Measurements from ENCODE around the gene TNPO2. TPM values are rescaled to one million over a fixed set of nuclear protein-coding genes. Genes with fewer than 3 reads are reported as not detected.
"Not testable (repeated sequence)": the region's sequence is repeated elsewhere in the genome, so short reads cannot be mapped to it uniquely, and the experiment has no call there.

The TNPO2 gene
- total RNA-seq, 4 donors from 2014 or later, result 25.5 to 57.8 (median 43.5) TPM

GRCh38 chr19:12715929-12716328, 7.8 kb downstream of the TNPO2 start:
- DNase-seq, result no peak
- TF ChIP-seq CTCF (IDR thresholded peaks at IDR 0.05) (no peak), POLR2A (IDR thresholded peaks at IDR 0.05) (no peak)
- intact Hi-C loops (cut with DNase I), result loop anchor here (10.0 kb wide), 1 partner anchor 89 kb away; the partner anchor contains the start of genes PRDX2, RNASEH2A and THSD8
- Histone ChIP-seq H3K9me3 (no peaks in the 10 kb centered on the region), H3K4me1 (peaks cover 4 to 44% (median 10%) of the 10 kb centered on the region in 3 donors), H3K36me3 (peaks cover 35 to 86% (median 43%) of the 10 kb centered on the region in 3 donors), H3K27ac (no peak overlapping the region), H3K4me3 (no peak overlapping the region), H3K27me3 (no peaks in the 10 kb centered on the region)
- WGBS, 2 donors, result 86 to 100% methylated on average over 1 to 3 of the region's 3 CpGs

DNA sequence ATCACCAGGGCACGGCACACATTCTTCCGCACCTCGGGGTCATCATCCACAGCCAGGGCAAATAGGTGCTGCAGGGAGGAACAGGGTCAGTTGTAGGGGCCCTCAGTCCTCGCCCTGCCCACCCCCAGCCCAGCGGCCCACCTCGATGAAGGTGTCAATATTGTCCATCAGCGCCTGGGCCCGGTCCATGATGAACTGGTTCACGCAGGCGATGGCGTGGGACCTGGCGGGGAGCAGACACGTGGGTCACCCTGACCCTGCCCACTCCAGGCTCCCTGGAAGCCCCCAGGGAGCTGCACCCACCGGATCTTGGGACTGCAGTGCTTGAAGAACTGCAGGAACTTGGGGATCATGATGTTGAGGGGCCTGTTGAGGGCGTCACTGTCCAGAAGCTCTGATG, 8.6 kb downstream of the TNPO2 start:
- 88 to 100% methylated on average over 1 to 3 of the region's 15 CpGs for WGBS, 2 donors
- TF ChIP-seq CTCF (IDR thresholded peaks at IDR 0.05) (no peak), POLR2A (IDR thresholded peaks at IDR 0.05) (no peak)
- Histone ChIP-seq H3K4me1 (peaks cover 0 to 36% (median 2%) of the 10 kb centered on the region in 3 donors), H3K9me3 (no peaks in the 10 kb centered on the region), H3K27ac (no peak overlapping the region), H3K36me3 (peaks cover 39 to 94% (median 50%) of the 10 kb centered on the region in 3 donors), H3K4me3 (no peak overlapping the region), H3K27me3 (no peaks in the 10 kb centered on the region)
- no peak for DNase-seq
- intact Hi-C loops (cut with DNase I), result loop anchor here (10.0 kb wide), 1 partner anchor 90 kb away; the partner anchor contains the start of genes PRDX2, RNASEH2A and THSD8

- not testable (repeated sequence) for H3K4me3 ChIP-seq, H3K9me3 ChIP-seq, H3K27ac ChIP-seq, DNase-seq, H3K27me3 ChIP-seq
- intact Hi-C loops (cut with DNase I), result loop anchor here (10.0 kb wide), 1 partner anchor 91 kb away; the partner anchor contains the start of genes PRDX2, RNASEH2A and THSD8
- Histone ChIP-seq H3K4me1 (peaks cover 0 to 18% (median 0%) of the 10 kb centered on the region in 3 donors), H3K36me3 (peaks cover 51 to 99% (median 64%) of the 10 kb centered on the region in 3 donors)
- 87 to 93% methylated on average over 7 to 8 of the region's 9 CpGs for WGBS, 2 donors
These were observed 10.4 kb downstream of the TNPO2 start for GRCh38 chr19:12713304-12713703.

DNA sequence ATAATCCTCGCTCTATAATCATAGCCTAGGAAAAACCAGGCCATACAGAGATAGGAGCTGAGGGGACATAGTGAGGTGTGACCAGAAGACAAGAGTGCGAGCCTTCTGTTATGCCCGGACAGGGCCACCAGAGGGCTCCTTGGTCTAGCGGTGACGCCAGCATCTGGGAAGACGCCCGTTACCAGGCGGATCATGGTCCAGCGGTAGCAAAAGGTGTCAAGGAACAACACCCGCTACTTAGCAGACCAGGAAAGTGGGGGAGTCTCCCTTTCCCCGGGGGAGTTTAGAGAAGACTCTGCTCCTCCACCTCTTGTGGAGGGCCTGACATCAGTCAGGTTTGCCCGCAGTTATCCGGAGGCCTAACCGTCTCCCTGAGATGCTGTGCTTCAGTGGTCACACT, 11.7 kb downstream of the TNPO2 start:
- intact Hi-C loops (cut with DNase I), result loop anchor here (10.0 kb wide), 1 partner anchor 93 kb away; the partner anchor contains the start of genes PRDX2, RNASEH2A and THSD8
- DNase-seq, H3K4me1 ChIP-seq, H3K4me3 ChIP-seq, H3K9me3 ChIP-seq, H3K27ac ChIP-seq, H3K27me3 ChIP-seq: not testable (repeated sequence)
- peaks cover 51 to 99% (median 61%) of the 10 kb centered on the region in 3 donors for H3K36me3 ChIP-seq
- TF ChIP-seq CTCF (IDR thresholded peaks at IDR 0.05), result peak in 5 of 6 experiments; percentile 30 to 59 (median 39)
- 67 to 82% methylated on average over 4 to 6 of the region's 14 CpGs for WGBS, 2 donors

- TF ChIP-seq POLR2A (IDR thresholded peaks at IDR 0.05), result no peak
- no peak for TF ChIP-seq CTCF (IDR thresholded peaks at IDR 0.05)
- Histone ChIP-seq H3K27ac (no peak overlapping the region), H3K4me1 (no peaks in the 10 kb centered on the region), H3K27me3 (no peaks in the 10 kb centered on the region), H3K9me3 (no peaks in the 10 kb centered on the region), H3K36me3 (peaks cover 56 to 99% (median 69%) of the 10 kb centered on the region in 3 donors), H3K4me3 (no peak overlapping the region)
- 100% methylated on average over 2 to 6 of the region's 17 CpGs for WGBS, 2 donors
- DNase-seq, result no peak
- intact Hi-C loops (cut with DNase I), result loop anchor here (10.0 kb wide), 1 partner anchor 94 kb away; the partner anchor contains the start of genes PRDX2, RNASEH2A and THSD8
These were observed 12.5 kb downstream of the TNPO2 start for GRCh38 chr19:12711187-12711586.

All from esophagus squamous epithelium (tissue), 5 donors.